Keratinocyte (primary cell): ENCODE results near the gene CHPF. TPM values are rescaled to one million over a fixed set of nuclear protein-coding genes. Genes with fewer than 3 reads are reported as not detected.

Experiments
- DNase-seq: peaks from one replicate; pipeline ENCODE4 v3.0.0-alpha.2; 2011; ENCODE audit warnings: low read depth, missing footprints, low spot score
- FAIRE-seq: peaks from 2 replicates; lab custom pipeline; 2011; peaks lifted over from hg19 to GRCh38; lab: Jason Lieb, UNC
- H2AFZ ChIP-seq: 2 replicates; pipeline ENCODE4 v1.6.0; 2012; ENCODE audit warnings: low read length, control low read depth, inconsistent platforms; ENCODE audit not compliant: control insufficient read depth
- H3K27ac ChIP-seq: 2 replicates; pipeline ENCODE4 v1.5.1; 2011; ENCODE audit warnings: low read length; ENCODE audit not compliant: control insufficient read depth, insufficient read depth
- H3K27me3 ChIP-seq: 3 replicates; pipeline ENCODE4 v1.6.0; 2011; ENCODE audit warnings: low read length; ENCODE audit not compliant: control insufficient read depth, insufficient read depth; ENCODE audit errors: extremely low read depth
- H3K36me3 ChIP-seq, 2 experiments: 2 replicates in 1 of 2; 3 replicates in 1 of 2; pipeline ENCODE4 v1.5.1; 2011; ENCODE audit warnings: low read length in 2 of 2, mild to moderate bottlenecking in 1 of 2; ENCODE audit not compliant: control insufficient read depth in 2 of 2, insufficient read depth in 2 of 2; ENCODE audit errors: extremely low read depth in 1 of 2
- H3K4me1 ChIP-seq: 3 replicates; pipeline ENCODE4 v1.5.1; 2011; ENCODE audit warnings: low read length; ENCODE audit not compliant: control insufficient read depth, insufficient read depth; ENCODE audit errors: extremely low read depth
- H3K4me2 ChIP-seq: 3 replicates; pipeline ENCODE4 v1.6.0; 2011; ENCODE audit warnings: low read depth, low read length; ENCODE audit not compliant: control insufficient read depth, insufficient read depth; ENCODE audit errors: extremely low read depth
- H3K4me3 ChIP-seq, 3 experiments: fragments of 200-600 bp in 1 of 3; sonication (generic) in 1 of 3; 2 replicates in 2 of 3; 3 replicates in 1 of 3; pipeline ENCODE4 v1.5.1; 2011 to 2016; ENCODE audit warnings: low read length in 3 of 3, mild to moderate bottlenecking in 3 of 3, control low read depth in 2 of 3, inconsistent platforms in 1 of 3, low read depth in 1 of 3, mixed read lengths in 1 of 3, mixed run types in 1 of 3, moderate library complexity in 1 of 3; ENCODE audit not compliant: control insufficient read depth in 2 of 3, insufficient read depth in 2 of 3; ENCODE audit errors: extremely low read depth in 1 of 3
- H3K79me2 ChIP-seq: 2 replicates; pipeline ENCODE4 v1.6.0; 2012; ENCODE audit warnings: low read length; ENCODE audit not compliant: control insufficient read depth, insufficient read depth
- H3K9ac ChIP-seq: 3 replicates; pipeline ENCODE4 v1.6.0; 2011; ENCODE audit warnings: low read length; ENCODE audit not compliant: control insufficient read depth, insufficient read depth; ENCODE audit errors: extremely low read depth
- H3K9me1 ChIP-seq: 3 replicates; pipeline ENCODE4 v1.6.0; 2011; ENCODE audit warnings: low read length; ENCODE audit not compliant: control insufficient read depth, insufficient read depth; ENCODE audit errors: extremely low read depth
- H3K9me3 ChIP-seq: 2 replicates; pipeline ENCODE4 v1.5.1; 2012; ENCODE audit warnings: low read depth, low read length; ENCODE audit not compliant: control insufficient read depth
- H4K20me1 ChIP-seq: 3 replicates; pipeline ENCODE4 v1.6.0; 2011; ENCODE audit warnings: low read length; ENCODE audit not compliant: control insufficient read depth, insufficient read depth; ENCODE audit errors: extremely low read depth
- EZH2 ChIP-seq: IDR thresholded peaks from one replicate; pipeline ENCODE4 v1.6.1; 2012; ENCODE audit warnings: inconsistent platforms, mild to moderate bottlenecking, low read length, moderate library complexity
- dilution Hi-C: fragments of 300-500 bp; cut with MboI; formaldehyde crosslinking; loops from one replicate; pipeline ENCODE4 v1.7.0; 2020; ENCODE audit warnings: low sequenced_read_pairs; ENCODE audit not compliant: extremely low pct_ligation_motif_present
- polyA plus RNA-seq, 5 experiments: library from polyadenylated mRNA; depleted of rRNA in 3 of 5; stranded (reverse) in 3 of 5; stranded (forward) in 1 of 5; unstranded in 1 of 5; fragments of >200 nt; gene quantifications; 1 replicate in 1 of 5; 2 replicates in 3 of 5; 3 replicates in 1 of 5; pipeline versions ENCODE4 v1.2.1 to v1.2.3, GENCODE V29; 2011 to 2012; ENCODE audit warnings: missing spikeins in 2 of 5, low read depth in 1 of 5, low replicate concordance in 1 of 5
- TF ChIP-seq, protein P1 (sequence below), 3 experiments: IDR thresholded peaks in 1 of 3; conservative IDR thresholded peaks in 1 of 3; optimal IDR thresholded peaks in 1 of 3; 2 replicates in 2 of 3; 3 replicates in 1 of 3; pipeline versions ENCODE3 to v1.5.1; 2011; ENCODE audit warnings: low read length in 3 of 3, mild to moderate bottlenecking in 3 of 3, moderate library complexity in 2 of 3, control low read depth in 1 of 3, inconsistent platforms in 1 of 3; ENCODE audit not compliant: insufficient read depth in 2 of 3; ENCODE audit errors: extremely low read depth in 1 of 3

The CHPF gene
- polyA plus RNA-seq, 1 donor (not counting 4 experiments of a cell fraction or from before 2014, with no cell fraction given), result 24.4 TPM

DNA sequence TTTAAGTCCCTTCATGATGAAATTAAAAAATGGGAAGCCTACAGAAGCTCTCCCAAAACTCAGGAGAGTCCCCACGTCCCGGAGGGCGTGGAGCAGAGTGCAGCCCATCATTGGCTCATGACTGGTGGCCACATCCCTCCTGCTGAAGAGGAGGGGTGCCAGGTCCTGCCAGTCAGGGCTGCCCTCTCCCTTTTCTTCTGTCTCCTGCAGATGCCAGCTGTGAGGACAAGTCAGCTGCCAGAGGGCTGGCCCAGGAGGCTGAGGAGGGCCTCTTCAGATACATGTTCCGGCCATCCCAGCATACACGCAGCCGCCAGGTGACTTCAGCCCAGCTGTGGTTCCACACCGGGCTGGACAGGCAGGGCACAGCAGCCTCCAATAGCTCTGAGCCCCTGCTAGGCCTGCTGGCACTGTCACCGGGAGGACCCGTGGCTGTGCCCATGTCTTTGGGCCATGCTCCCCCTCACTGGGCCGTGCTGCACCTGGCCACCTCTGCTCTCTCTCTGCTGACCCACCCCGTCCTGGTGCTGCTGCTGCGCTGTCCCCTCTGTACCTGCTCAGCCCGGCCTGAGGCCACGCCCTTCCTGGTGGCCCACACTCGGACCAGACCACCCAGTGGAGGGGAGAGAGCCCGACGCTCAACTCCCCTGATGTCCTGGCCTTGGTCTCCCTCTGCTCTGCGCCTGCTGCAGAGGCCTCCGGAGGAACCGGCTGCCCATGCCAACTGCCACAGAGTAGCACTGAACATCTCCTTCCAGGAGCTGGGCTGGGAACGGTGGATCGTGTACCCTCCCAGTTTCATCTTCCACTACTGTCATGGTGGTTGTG is 31.1 kb upstream of the CHPF start:
- TF ChIP-seq, protein P1, sequence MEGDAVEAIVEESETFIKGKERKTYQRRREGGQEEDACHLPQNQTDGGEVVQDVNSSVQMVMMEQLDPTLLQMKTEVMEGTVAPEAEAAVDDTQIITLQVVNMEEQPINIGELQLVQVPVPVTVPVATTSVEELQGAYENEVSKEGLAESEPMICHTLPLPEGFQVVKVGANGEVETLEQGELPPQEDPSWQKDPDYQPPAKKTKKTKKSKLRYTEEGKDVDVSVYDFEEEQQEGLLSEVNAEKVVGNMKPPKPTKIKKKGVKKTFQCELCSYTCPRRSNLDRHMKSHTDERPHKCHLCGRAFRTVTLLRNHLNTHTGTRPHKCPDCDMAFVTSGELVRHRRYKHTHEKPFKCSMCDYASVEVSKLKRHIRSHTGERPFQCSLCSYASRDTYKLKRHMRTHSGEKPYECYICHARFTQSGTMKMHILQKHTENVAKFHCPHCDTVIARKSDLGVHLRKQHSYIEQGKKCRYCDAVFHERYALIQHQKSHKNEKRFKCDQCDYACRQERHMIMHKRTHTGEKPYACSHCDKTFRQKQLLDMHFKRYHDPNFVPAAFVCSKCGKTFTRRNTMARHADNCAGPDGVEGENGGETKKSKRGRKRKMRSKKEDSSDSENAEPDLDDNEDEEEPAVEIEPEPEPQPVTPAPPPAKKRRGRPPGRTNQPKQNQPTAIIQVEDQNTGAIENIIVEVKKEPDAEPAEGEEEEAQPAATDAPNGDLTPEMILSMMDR (optimal IDR thresholded peaks at IDR 0.05 in 1 of 3, IDR thresholded peaks at IDR 0.05 in 1 of 3, conservative IDR thresholded peaks at IDR 0.05 in 1 of 3; ENCODE audit: extremely low read depth in 1 of 3, insufficient read depth in 2 of 3, low read length in 3 of 3), result no peak
- TF ChIP-seq EZH2, result no peak

DNA sequence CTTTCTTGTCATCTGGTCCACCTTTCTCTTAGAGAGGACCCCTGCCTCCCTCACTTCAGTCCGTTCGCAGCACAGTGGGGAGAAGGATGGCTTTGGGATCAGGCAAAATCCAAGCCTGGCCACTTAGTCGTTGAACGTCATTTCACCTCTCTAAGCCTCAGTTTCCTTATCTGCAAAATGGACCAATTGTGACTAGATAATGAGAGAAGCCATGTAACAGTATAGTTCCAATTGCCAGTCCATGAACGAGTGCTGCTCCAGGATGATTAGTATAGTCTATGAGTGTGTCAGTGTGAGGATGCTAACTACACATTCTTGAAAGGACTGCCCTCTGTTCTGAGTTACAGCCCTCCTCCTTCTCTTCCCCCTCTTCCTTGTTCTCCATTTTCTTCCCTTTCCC is 29.6 kb upstream of the CHPF start:
- H3K4me1 ChIP-seq, result peaks cover 8% of the 10 kb centered on the region
- dilution Hi-C loops, result no loop called here
- TF ChIP-seq EZH2, result no peak
- TF ChIP-seq, protein P1 (optimal IDR thresholded peaks at IDR 0.05 in 1 of 3, IDR thresholded peaks at IDR 0.05 in 1 of 3, conservative IDR thresholded peaks at IDR 0.05 in 1 of 3; ENCODE audit: extremely low read depth in 1 of 3, insufficient read depth in 2 of 3, low read length in 3 of 3), result no peak
- DNase-seq (no peak), FAIRE-seq (peak; percentile 13)
- no peak overlapping the region for H3K27ac ChIP-seq
- H3K9ac ChIP-seq, result no peak overlapping the region
- peaks cover 6% of the 10 kb centered on the region for H3K27me3 ChIP-seq
- no peaks in the 10 kb centered on the region for H4K20me1 ChIP-seq
- no peak overlapping the region for H3K4me3 ChIP-seq
- H3K9me3 ChIP-seq, result no peaks in the 10 kb centered on the region
- no peaks in the 10 kb centered on the region for H3K36me3 ChIP-seq
- H3K4me2 ChIP-seq, result no peak overlapping the region
- no peaks in the 10 kb centered on the region for H3K79me2 ChIP-seq
- no peak overlapping the region for H2AFZ ChIP-seq
- no peaks in the 10 kb centered on the region for H3K9me1 ChIP-seq

More for the DNA sequence above, 31.1 kb upstream of the CHPF start:
- H4K20me1 ChIP-seq, result no peaks in the 10 kb centered on the region
- peaks cover 8% of the 10 kb centered on the region for H3K4me1 ChIP-seq
- H3K4me3 ChIP-seq, result no peak overlapping the region
- H2AFZ ChIP-seq, result no peak overlapping the region
- no peak for FAIRE-seq
- H3K4me2 ChIP-seq, result no peak overlapping the region
- dilution Hi-C loops, result no loop called here
- H3K27ac ChIP-seq, result no peak overlapping the region
- DNase-seq, result no peak
- H3K9me1 ChIP-seq, result no peaks in the 10 kb centered on the region
- H3K27me3 ChIP-seq, result peaks cover 6% of the 10 kb centered on the region
- no peaks in the 10 kb centered on the region for H3K36me3 ChIP-seq
- H3K9ac ChIP-seq, result no peak overlapping the region
- no peaks in the 10 kb centered on the region for H3K9me3 ChIP-seq
- no peaks in the 10 kb centered on the region for H3K79me2 ChIP-seq
